Cardiac muscle cell (in vitro differentiated cells and primary cell): ENCODE measurements around the gene MPST. TPM values are rescaled to one million over a fixed set of nuclear protein-coding genes. Genes with fewer than 3 reads are reported as not detected.
A peak's percentile ranks its signal among the peaks of the same experiment; 100 is the strongest.

Experiments
- DNase-seq, 2 donors: peaks; one replicate each; pipeline versions ENCODE4 v3.0.0 to v3.0.0-alpha.2; 2010 to 2017; ENCODE audit warnings: low read depth in 1 of 2, low spot score in 1 of 2
- H3K27ac ChIP-seq: fragments of 200-600 bp; sonication (generic); 2 replicates; pipeline ENCODE4 v1.5.1; 2016
- H3K27me3 ChIP-seq: fragments of 200-600 bp; sonication (generic); 2 replicates; pipeline ENCODE4 v1.6.0; 2016; ENCODE audit warnings: control low read depth
- H3K36me3 ChIP-seq: fragments of 200-600 bp; sonication (generic); 2 replicates; pipeline ENCODE4 v1.5.1; 2016; ENCODE audit warnings: control low read depth
- H3K4me1 ChIP-seq: fragments of 200-600 bp; sonication (generic); 2 replicates; pipeline ENCODE4 v1.8.1; 2017; ENCODE audit warnings: low read depth, mild to moderate bottlenecking, mixed run types
- H3K4me3 ChIP-seq: fragments of 200-600 bp; sonication (generic); 2 replicates; pipeline ENCODE4 v1.5.1; 2016; ENCODE audit warnings: mild to moderate bottlenecking
- H3K9me3 ChIP-seq: fragments of 200-600 bp; sonication (generic); 2 replicates; pipeline ENCODE4 v1.5.1; 2017; ENCODE audit warnings: low read depth, mild to moderate bottlenecking, control low read depth
- CTCF ChIP-seq: IDR thresholded peaks from 2 replicates; pipeline ENCODE4 v1.5.1; 2012; ENCODE audit warnings: low read depth, mild to moderate bottlenecking, low read length
- polyA plus RNA-seq: library from polyadenylated mRNA; unstranded; fragments of >200 nt; fragmentation: Nextera tagmentation; extraction: Ambion mirVana; gene quantifications from 2 replicates; pipeline ENCODE4 v1.2.1, GENCODE V29; 2016
- total RNA-seq: library from RNA; depleted of rRNA; stranded (reverse); fragments of >200 nt; gene quantifications from 2 replicates; pipeline ENCODE4 v1.2.3, GENCODE V29; 2016

MPST gene
- total and polyA plus RNA-seq, 2 experiments from 2014 or later: 86.0 to 152 TPM

- Histone ChIP-seq H3K9me3 (no peaks in the 10 kb centered on the region), H3K4me3 (no peak overlapping the region), H3K27ac (no peak overlapping the region), H3K36me3 (peaks cover 10% of the 10 kb centered on the region), H3K27me3 (no peaks in the 10 kb centered on the region), H3K4me1 (no peaks in the 10 kb centered on the region)
- no peak for DNase-seq
- no peak for TF ChIP-seq CTCF
Observed at GRCh38 chr22:37025500-37026070, 6.0 kb downstream of the MPST start.

- no peak for TF ChIP-seq CTCF
- H3K27me3 ChIP-seq: no peaks in the 10 kb centered on the region
- H3K4me3 ChIP-seq: no peak overlapping the region
- H3K4me1 ChIP-seq: no peaks in the 10 kb centered on the region
- H3K27ac ChIP-seq: no peak overlapping the region
- H3K36me3 ChIP-seq: peaks cover 10% of the 10 kb centered on the region
- no peak for DNase-seq
- H3K9me3 ChIP-seq: no peaks in the 10 kb centered on the region
Observed at GRCh38 chr22:37026325-37026724, 6.8 kb downstream of the MPST start.

GRCh38 chr22:37027556-37027955, 8.0 kb downstream of the MPST start:
- H3K27ac ChIP-seq: no peak overlapping the region
- no peak overlapping the region for H3K4me3 ChIP-seq
- no peaks in the 10 kb centered on the region for H3K9me3 ChIP-seq
- H3K36me3 ChIP-seq: peaks cover 10% of the 10 kb centered on the region
- H3K27me3 ChIP-seq: no peaks in the 10 kb centered on the region
- no peaks in the 10 kb centered on the region for H3K4me1 ChIP-seq
- no peak for TF ChIP-seq CTCF
- no peak for DNase-seq

- H3K36me3 ChIP-seq: peaks cover 10% of the 10 kb centered on the region
- H3K27ac ChIP-seq: no peak overlapping the region
- DNase-seq: no peak
- H3K4me1 ChIP-seq: no peaks in the 10 kb centered on the region
- H3K4me3 ChIP-seq: no peak overlapping the region
- H3K27me3 ChIP-seq: no peaks in the 10 kb centered on the region
- no peaks in the 10 kb centered on the region for H3K9me3 ChIP-seq
- no peak for TF ChIP-seq CTCF
Observed at GRCh38 chr22:37028692-37029674, 9.4 kb downstream of the MPST start.

GRCh38 chr22:37030560-37031281, 11.2 kb downstream of the MPST start:
- H3K27me3 ChIP-seq: no peaks in the 10 kb centered on the region
- H3K4me3 ChIP-seq: no peak overlapping the region
- H3K4me1 ChIP-seq: no peaks in the 10 kb centered on the region
- no peak for DNase-seq
- no peaks in the 10 kb centered on the region for H3K9me3 ChIP-seq
- H3K27ac ChIP-seq: no peak overlapping the region
- TF ChIP-seq CTCF: peak; percentile 4
- peaks cover 7% of the 10 kb centered on the region for H3K36me3 ChIP-seq
